Activated CD8-positive, alpha-beta memory T cell treated with anti-CD3 and anti-CD28 coated beads for 36 hours (primary cell): ENCODE measurements around the gene CCDC112. TPM values are rescaled to one million over a fixed set of nuclear protein-coding genes. Genes with fewer than 3 reads are reported as not detected.
"Not testable (repeated sequence)": the region's sequence is repeated elsewhere in the genome, so short reads cannot be mapped to it uniquely, and the experiment has no call there.

Experiments used
- CTCF ChIA-PET: fragments of 350-600 bp; sonication (Branson Sonifier 250); formaldehyde crosslinking; loops from one replicate; lab custom pipeline; 2021; ENCODE audit warnings: antibody characterized with exemption; lab: Charles Lee
- POLR2A ChIA-PET: fragments of 350-600 bp; sonication (Branson Sonifier 250); formaldehyde crosslinking; loops from one replicate; lab custom pipeline; 2021; ENCODE audit warnings: antibody characterized with exemption; lab: Charles Lee
- total RNA-seq, 2 experiments: library from RNA; stranded (reverse); gene quantifications; one replicate each; pipeline ENCODE4 v1.2.3, GENCODE V29; 2021

CCDC112 gene
- total RNA-seq, 2 experiments from 2014 or later = 0.89 to 0.99 TPM

DNA sequence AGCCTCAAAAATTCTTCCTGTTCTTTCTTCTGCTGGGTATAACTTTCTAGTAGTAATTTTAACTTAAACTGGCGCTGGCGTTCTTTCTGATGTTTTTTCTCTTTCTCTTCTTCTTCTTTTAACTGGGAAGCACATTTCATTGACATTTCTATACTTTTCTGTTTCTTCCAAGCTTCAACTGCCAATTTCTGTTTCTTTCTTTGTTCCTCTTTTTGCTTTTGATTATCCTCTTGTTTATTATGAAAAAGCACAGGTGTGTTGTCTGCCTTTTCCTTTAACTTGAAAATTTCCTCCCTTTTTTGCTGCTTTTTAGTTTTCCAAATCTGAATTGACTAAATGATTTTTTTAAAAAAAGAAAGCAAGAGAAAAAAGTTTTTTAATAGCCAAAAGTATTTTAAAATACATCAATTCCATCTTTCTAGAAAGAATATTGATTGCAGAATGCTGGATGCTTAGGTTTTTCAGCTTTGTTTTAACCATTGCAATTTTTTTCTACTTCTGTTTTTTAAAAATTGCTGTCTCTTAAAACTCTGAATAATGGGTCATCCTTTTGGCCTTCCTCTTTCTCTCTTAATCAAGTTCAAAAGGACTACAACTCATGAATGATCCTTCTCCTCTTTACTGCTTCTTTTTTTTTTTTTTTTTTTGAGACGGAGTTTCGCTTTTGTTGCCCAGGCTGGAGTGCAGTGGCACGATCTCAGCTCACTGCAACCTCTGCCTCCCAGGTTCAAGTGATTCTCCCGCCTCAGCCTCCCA lies 25.0 kb downstream of the CCDC112 start:
- ChIA-PET CTCF (interaction anchor here (0.7 kb wide), 1 partner anchor 36 kb away, joined by 3 read pairs; no protein-coding TSS in a partner anchor), POLR2A (no interaction called here)

DNA sequence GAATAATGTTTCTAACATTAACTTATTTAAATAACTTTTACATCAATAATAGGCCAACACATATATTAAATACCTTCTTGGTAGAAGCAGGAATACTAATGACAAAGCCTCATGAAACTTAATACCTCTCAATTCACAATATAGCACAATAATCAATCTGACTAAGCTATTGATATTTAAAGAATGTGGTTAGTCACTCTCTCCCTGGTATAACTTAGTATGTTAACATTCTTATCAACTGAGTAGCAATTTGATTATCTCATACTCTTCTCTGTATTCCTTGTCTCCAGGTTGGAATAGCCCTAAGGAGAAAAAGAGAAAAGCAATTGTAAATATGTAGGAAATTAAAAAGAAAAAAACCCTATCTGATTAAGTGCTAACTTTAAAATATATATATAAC lies 28.8 kb downstream of the CCDC112 start:
- ChIA-PET CTCF (no interaction called here), POLR2A (no interaction called here)

DNA sequence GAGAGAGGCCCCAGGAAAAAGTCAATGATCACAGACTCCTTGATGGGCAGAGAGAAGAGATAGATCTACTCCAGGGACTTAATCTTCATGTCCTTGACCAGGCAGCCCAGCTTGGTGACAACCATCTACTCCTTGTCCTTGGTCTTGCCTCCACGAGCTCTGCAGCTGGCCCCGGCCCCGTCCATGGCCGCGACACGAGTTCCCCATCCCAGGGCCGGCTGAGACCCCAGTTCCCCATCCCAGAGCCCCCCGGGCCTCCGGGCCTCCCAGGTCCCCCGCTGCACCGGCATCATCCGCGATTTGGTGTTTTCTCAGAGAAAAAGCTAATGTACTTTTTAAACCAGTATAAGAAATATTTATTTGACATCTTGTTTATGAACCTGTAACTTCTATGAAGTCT lies 31.2 kb downstream of the CCDC112 start:
- POLR2A ChIA-PET = no interaction called here
- CTCF ChIA-PET = no interaction called here

DNA sequence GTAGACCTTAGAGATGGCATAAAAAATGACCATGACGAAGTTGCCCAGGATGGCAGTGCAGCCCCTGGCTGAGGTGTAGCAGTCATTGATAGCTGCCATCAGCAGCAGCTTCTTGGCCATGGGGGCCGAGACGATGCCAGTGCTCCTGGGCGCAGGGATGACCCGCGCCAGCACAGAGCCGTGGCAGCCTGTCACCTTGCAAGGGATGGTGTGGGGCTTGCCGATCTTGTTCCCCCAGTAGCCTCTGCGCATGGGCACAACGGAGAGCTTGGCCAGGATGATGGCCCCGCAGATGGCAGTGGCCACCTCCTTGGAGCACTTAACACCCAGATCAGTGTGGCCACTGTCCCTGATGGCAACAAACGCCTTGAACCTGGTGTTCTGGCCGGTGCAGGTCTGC lies 31.7 kb downstream of the CCDC112 start:
- CTCF ChIA-PET = no interaction called here
- POLR2A ChIA-PET = no interaction called here

DNA sequence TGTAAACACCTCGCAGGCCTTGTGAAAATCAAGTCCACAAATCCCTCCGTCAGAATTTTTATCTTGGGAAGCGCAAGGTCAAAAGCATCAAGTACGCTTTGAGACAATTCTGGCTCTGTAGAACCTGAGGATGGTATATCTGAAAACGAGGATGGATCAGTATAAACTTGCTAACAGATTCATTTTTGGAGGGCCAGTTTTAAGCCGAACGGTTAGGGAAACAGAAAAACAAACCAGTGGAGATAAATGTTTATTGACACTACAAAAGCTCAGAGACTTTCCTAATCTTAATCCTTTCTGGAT lies 33.4 kb downstream of the CCDC112 start:
- ChIA-PET CTCF (interaction anchor here (1.5 kb wide), 1 partner anchor 33 kb away, joined by 3 read pairs; no protein-coding TSS in a partner anchor), POLR2A (interaction anchor here (0.8 kb wide), 1 partner anchor 33 kb away, joined by 3 read pairs; no protein-coding TSS in a partner anchor)

DNA sequence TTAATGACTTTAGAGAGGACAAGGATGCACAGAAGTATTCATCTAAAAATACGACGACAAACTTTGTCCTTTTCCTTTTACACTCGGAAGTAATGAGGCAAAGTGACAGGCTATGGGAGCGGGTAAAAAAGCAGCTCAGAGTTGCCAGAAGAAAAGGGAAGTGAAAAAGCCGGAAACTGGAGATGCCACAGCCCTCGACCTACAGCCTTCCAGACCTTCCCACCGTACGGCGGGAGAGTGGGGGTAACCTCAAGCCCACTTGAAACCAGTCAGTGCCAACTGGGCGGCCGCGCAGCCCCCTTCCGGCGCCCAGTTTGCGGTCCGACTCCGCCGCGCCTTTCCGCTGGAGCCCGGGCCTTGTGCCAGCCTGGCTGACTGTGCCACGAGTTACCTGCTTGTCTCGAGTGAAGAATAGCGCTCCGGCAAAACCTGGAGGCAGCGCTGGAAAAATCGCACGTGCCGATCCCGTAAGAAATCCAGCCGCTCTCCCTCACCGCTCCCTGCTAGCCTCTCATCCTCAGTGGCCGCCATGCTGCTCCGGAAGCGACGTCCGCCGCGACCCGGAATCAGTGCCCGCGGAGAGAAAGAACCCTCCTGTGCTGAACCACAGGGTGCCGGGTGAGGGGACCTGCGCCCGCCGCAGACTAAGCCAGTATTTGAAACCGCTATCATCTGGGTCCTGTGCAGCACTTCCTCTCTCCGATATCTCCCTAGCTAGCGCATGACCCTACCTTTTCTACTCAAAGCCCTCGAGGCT lies 34.0 kb downstream of the CCDC112 start, which contains the start of gene PGGT1B:
TSS of gene PGGT1B (minus strand) at position 557 of the 757 bp plus-strand sequence. CDS start at position 531, 26 bp downstream.
- POLR2A ChIA-PET = interaction anchor here (0.8 to 0.9 kb wide), 2 partner anchors 34 to 281 kb away, joined by 3 read pairs; no protein-coding TSS in a partner anchor
- CTCF ChIA-PET = interaction anchor here (1.1 to 1.5 kb wide), 3 partner anchors 33 to 312 kb away, joined by 3 read pairs; no protein-coding TSS in a partner anchor

DNA sequence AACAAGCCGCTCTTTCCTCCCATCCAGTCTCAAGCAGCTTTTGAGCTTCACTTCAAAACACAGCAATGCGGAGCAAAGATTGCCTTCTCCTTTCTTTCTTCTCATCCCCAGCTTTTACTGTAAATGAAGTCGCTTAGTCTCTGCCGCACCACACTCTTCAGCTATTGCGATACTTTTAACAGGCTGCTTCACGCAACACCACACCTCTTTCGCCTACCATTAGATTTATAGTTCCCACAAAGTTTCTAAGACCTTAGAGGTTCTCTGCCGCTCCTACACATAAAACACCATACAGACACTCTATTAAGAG lies 34.5 kb downstream of the CCDC112 start:
- CTCF ChIA-PET = interaction anchor here (1.1 kb wide), 2 partner anchors 91 to 313 kb away, joined by 3 read pairs; no protein-coding TSS in a partner anchor
- POLR2A ChIA-PET = interaction anchor here (0.9 kb wide), 1 partner anchor 281 kb away, joined by 3 read pairs; no protein-coding TSS in a partner anchor

DNA sequence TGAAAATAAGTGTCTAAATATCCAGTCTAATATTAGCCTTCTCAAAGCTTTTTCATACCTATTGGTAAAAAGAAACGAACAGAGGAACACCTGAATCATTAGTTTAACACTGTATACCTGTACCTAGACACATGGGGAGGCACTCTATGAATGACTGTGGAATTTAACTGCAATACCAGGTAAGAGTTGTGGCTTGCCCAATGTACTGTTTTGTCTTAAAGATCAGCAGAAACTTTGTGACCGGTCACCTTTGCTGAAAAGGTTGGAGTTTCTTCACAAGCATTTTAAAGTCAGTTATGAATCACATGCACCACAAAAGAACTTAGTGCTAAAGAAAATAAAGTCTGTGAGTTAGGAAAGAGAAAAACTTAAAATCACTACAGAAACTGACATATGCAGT lies 36.2 kb downstream of the CCDC112 start:
- ChIA-PET POLR2A (no interaction called here), CTCF (no interaction called here)

DNA sequence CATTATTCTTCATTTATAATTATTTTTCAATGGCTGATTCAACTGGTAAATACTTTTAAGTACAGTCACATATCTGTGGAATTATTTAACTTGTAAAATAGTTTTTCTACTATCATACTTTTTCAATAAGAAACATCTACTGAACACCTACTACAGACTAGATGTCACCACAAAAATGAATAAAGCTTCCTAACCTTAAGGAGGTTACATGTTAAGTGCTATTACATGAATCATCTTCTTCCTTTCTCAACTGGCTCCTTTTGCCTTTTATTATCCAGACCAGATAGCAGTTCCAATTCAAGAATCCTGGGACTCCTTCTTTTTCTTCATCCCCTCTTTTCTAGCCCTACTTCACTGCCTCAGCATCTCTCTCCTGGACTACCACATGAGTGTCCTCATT lies 38.5 kb downstream of the CCDC112 start:
- ChIA-PET CTCF (no interaction called here), POLR2A (no interaction called here)

DNA sequence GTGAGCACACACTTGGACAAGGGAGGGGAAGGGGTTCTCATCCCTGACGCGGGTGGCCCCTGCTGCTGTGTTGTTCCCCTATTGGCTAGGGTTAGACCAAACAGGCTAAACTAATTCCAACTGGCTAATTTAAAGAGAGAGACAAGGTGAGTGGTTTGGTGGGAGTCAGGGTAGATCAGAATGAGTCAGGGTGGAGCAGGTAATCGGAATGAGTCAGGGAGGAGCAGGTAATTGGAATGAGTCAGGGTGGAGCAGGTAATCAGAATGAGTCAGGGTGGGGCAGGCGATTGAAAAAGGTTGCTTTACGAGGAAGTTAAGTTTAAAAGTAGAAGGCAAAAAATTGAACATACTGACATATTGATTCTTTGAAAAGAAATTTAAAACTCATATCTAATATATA lies 47.1 kb downstream of the CCDC112 start:
- POLR2A ChIA-PET = not testable (repeated sequence)

DNA sequence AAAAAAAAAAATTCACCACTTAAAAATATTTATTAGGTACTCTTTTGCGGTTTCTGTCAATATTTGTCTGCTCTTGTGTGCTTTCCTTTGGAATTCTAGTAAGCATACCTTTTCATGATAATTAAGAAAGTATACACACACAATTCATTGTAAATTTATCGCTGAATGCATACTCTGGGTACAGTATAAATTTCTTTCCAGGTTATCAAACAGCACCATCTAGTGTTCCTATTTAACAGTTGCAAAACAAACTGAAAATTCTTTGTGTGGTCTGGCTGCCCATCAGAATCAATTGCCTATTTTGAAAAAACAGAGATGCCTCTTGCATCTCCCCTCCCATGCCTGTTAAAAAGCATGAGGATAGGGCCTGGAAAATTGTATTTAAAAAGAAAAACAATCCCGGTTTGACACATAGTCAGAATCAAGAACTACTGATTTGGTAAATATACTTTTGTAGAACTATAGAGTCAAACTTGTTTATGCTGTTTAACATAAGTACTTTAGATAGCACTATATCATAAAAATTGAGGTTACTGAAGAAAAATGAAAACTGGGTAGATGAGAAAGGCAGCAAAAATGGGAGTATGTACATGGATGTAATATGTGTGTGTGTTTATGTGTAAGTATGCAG lies 50.0 kb downstream of the CCDC112 start:
- CTCF ChIA-PET = no interaction called here

More for the DNA sequence above, 47.1 kb downstream of the CCDC112 start:
- CTCF ChIA-PET = not testable (repeated sequence)

DNA sequence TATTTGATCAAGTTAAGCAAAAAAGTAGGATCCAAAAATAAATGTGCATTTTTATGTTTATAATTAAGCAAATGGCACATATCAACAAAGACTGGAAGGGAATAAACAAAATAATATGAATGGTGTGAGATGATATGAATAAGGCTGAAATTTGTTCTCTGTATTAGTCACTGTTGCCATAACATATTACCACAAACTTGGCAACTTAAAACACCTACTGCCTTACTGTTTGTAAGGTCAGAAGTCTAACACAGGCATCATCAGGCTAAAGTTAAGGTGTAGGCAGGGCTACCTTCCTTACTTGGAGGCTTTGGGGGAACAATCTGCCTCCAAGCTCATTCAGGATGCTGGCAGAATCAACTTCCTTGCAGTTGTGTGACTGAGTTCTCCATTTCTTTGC lies 53.0 kb downstream of the CCDC112 start:
- CTCF ChIA-PET = no interaction called here
- POLR2A ChIA-PET = no interaction called here

More for the DNA sequence above, 50.0 kb downstream of the CCDC112 start:
- POLR2A ChIA-PET = no interaction called here

DNA sequence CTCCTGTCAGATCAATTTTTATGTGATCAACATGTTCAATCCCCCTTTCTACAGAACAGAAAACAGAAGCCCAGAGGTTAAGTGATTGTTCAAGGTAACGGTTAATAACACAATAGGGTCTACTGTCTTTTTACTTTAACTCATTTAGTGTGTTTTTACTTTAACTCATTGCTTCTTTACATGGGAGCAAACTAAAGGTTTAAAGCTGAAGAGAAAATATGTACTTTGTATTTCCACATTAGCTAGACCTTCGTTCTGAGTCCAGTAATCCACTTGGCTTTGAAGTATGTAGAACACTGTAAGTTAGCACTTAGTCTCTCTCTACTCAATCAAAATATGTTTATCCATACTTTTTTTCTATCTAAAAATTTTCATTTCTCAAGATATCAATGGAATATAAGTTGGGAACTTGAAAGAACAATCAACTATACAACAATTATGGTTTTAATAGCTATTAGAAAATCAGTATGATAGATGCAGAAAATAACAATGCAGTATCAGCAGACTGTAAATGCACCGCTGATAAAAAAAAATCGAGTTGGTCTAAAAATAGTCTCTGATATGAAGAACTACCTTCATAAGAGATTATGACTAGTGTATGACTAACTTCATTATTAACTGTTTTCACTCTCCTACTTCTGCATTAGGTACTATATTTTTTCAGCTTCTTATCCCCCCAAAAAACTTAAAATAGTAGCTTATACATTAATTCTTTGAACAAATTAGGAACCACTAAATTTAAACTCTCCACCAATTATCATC lies 54.4 kb downstream of the CCDC112 start:
- ChIA-PET POLR2A (no interaction called here), CTCF (interaction anchor here (1.3 kb wide), 1 partner anchor 11 kb away, joined by 3 read pairs; no protein-coding TSS in a partner anchor)

DNA sequence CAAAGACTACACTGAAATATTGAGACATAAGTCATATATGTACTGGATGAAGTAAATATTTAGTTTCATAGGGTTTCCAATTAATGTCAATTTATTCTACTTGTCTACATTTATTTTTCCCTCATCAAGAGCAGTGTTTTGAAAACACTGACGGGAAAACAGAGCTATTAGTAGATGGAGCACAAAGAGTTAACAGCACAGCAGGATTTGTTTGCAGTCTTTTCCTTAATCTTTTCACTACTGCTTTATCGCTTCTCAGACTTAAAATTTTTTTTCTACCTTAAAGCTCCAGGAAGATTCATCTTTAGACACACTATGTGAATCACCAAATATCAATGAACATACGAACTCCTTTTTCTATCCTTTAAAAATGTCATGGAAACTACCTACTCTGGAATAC lies 59.4 kb downstream of the CCDC112 start:
- CTCF ChIA-PET = no interaction called here
- POLR2A ChIA-PET = no interaction called here

DNA sequence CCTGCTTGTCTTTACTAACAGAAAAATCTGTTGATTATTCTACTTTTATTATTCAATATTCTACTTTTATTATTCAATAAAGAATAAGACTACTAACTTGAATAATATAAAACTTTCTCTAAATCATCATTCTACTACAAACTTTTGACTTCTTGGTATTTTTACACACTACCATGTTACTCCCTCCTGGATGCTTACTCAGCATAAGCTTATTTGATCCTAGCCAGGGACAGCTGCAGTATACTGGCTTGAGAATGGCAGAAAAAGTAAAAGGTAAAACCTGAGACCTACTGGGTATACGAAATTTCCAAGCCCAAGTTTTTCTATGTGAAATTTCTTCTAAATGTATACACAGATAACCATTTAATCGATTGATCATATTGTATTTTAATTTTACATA lies 59.9 kb downstream of the CCDC112 start:
- CTCF ChIA-PET = no interaction called here
- POLR2A ChIA-PET = no interaction called here

DNA sequence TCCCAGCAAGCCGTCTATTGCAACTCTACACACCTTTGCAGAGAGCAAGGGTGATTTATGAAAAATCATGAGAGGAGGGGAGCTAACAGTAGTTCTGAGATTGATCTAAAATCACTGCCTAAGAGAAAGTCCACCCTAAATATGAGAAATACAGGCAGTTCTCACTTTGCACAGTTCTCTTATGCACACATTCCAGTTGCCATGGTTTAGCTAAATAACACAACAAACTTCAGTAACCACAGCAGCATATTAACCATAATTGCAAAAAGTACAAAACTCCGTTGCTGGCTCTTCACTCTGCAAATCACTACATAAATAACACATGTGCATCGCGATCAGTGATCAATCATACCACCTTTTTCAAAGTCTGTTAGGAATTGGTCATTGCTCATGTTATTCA lies 64.9 kb downstream of the CCDC112 start:
- ChIA-PET CTCF (interaction anchor here (0.9 kb wide), 1 partner anchor 11 kb away, joined by 3 read pairs; no protein-coding TSS in a partner anchor), POLR2A (no interaction called here)

DNA sequence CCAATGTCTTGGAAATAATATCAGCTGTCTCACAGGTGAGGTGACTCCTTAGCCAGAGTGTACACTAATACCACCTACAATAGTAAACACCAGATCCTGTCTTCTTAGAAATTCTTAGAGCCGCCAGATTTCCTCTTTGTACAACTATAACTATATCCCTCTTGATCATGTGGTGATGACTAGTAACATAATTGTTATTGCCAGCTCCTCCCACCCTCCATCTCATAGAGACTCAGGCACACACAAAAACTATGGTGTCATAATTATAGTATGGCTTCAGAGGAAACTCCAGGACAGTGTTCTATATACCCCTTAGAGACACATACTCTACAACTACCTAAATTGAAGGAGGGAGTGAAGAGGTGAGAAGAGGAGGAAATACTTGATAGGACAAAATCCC lies 66.8 kb downstream of the CCDC112 start:
- POLR2A ChIA-PET = no interaction called here
- CTCF ChIA-PET = no interaction called here

DNA sequence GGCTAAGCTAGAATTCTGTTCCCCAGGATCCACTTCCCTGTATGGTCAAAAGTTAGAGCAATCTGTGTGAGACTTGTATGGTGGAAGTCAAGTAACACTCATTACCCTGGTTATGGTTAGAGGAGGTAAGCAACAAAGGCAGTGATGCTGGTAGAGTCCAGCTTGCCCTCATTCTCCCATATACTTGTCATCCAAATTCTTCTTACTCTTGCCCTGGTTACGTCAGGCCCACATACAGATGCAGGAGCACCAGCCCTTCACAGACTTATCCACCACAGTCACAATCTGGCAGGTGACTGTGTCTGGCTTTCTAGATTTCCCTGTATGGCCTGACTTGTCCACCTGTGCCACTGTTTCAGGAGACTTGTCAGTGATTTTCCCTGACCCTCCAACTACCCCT lies 69.2 kb downstream of the CCDC112 start:
- ChIA-PET CTCF (no interaction called here), POLR2A (no interaction called here)
